ENCODE results near the gene ABHD5. TPM values are rescaled to one million over a fixed set of nuclear protein-coding genes. Genes with fewer than 3 reads are reported as not detected.

The ABHD5 gene
- polyA plus RNA-seq, 5 donors: 14.5 to 17.9 (median 16.4) TPM

GRCh38 chr3:43774799-43775198 lies 84.1 kb downstream of the ABHD5 start:
- DNase-seq: no peak

GRCh38 chr3:43776101-43776500 lies 85.4 kb downstream of the ABHD5 start:
- no peak for DNase-seq

GRCh38 chr3:43779850-43780249 lies 89.1 kb downstream of the ABHD5 start:
- no peak for DNase-seq

- DNase-seq: no peak
Observed at GRCh38 chr3:43782541-43782940, 91.8 kb downstream of the ABHD5 start.

Other genes starting within 250 kb of the ABHD5 start
- 10 to 100 TPM; 32.5 to 39.3 (median 34.1) TPM for gene ANO10, start 68.9 kb upstream of the ABHD5 start, polyA plus RNA-seq (ENCODE audit: insufficient read depth in 1 of 5, insufficient read length in 5 of 5, low replicate concordance in 1 of 5)

All from right lung (tissue), 5 donors.